Measurements from ENCODE around the gene ALPK3. TPM values are rescaled to one million over a fixed set of nuclear protein-coding genes. Genes with fewer than 3 reads are reported as not detected.

The ALPK3 gene
- polyA plus RNA-seq, 1 experiment, result 0.06 TPM

DNA sequence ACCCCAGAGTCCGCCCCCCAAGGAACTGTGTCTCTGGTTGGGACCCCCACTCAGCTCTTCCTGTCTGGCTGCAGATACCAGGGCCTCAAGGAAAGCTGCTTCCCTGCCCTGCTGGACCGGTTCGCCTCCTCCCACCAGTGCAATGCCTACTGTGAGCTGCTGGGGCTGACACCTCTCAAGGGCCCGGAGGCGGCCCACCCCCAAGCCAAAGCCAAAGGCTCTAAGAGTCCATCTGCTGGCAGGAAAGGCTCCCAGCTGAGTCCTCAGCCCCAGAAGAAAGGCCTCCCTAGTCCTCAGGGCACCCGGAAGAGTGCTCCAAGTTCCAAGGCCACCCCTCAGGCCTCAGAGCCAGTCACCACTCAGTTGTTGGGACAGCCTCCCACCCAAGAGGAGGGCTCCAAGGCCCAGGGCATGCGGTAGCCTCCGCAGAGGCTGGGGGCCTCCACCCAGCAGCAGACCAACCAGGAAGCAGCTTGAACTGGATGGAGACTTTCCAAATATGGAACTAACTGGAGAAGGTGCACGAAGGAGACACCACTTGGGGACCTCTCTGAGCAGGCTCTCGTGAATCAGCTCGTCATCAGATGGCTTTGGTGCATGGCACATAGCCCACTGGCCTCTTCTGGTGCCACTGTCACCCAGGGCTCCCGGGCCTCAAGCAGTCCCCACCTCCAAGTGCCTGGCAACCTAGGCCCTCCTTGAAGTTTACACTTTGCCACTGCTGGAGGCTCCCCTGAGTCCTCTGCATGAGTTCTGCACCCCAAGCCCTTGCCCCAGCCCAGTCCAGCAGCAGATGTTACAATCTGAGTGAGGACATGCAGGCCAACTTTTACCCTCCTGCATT is 51.1 kb downstream of the ALPK3 start:
- Histone ChIP-seq H3K27me3 (ENCODE audit: control insufficient read depth, insufficient read depth, low read length) (0 out of 2 replicates have a peak, but pooled peaks cover 1% of the 10 kb centered on the region), H3K4me3 (ENCODE audit: low read depth, low read length) (no peak overlapping the region), H3K36me3 (ENCODE audit: control insufficient read depth, insufficient read depth, low read length) (no peaks in the 10 kb centered on the region)
- ChIA-PET CTCF (interaction anchor here (1.4 to 1.5 kb wide), 3 partner anchors 9 to 60 kb away, joined by 4 to 10 read pairs (median 6); no protein-coding TSS in a partner anchor), POLR2A (interaction anchor here (0.6 kb wide), 1 partner anchor 25 kb away, joined by 3 read pairs; no protein-coding TSS in a partner anchor)
- no peak for TF ChIP-seq CTCF (IDR thresholded peaks at IDR 0.05; ENCODE audit: insufficient read depth, low read depth, low read length)
- no peak for DNase-seq (ENCODE audit: low read depth)

DNA sequence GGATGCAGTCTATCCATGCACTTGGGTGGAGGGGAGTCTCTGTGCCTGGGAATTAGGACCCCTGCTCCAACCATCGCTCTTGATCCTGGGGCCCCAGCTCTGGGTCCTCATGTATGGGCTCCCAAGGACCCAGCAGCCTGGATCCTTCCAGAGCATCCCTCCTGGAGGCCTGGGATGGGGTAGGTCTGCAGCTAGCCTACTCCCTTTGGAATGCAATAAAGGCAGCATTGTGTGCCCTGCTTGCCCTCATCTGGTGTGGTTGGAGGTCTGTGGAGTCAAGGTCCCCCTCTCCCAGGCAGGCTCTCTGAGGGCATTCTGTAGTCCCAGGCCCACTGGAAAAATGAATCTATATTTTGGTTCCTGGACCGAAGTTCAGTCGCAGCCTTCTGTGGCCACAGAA is 52.4 kb downstream of the ALPK3 start:
- CTCF ChIA-PET, result interaction anchor here (0.6 to 1.4 kb wide), 4 partner anchors 9 to 270 kb away, joined by 4 to 10 read pairs (median 4); no protein-coding TSS in a partner anchor

DNA sequence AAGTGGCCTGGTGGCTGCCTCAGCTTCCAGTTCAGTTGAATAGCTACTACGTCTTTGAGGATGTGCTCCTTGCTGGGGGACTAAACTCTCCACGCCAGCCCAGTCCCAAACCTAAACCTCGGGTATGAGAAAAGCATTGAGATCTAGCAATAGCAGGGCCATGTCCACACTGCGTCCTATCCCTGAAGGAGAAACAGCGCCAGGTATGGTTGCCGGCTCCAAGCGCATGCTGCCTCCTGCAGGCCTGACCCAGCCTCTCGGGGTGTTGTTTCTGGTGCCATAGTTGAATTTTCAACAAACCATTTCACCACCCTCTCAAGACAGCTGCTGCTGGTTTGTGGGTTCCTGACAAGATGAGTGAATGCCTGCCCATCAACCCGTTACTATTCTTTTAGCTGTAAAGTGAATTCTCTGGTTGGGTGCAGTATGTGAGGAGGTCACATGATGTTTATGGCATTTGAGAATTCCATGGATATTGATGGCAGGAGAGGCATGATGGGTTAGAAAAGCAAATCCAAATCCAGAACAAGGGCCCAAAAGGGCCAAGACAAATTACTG is 54.4 kb downstream of the ALPK3 start:
- no peak for DNase-seq (ENCODE audit: low read depth)
- Histone ChIP-seq H3K36me3 (ENCODE audit: control insufficient read depth, insufficient read depth, low read length) (no peaks in the 10 kb centered on the region), H3K4me3 (ENCODE audit: low read depth, low read length) (no peak overlapping the region), H3K27me3 (ENCODE audit: control insufficient read depth, insufficient read depth, low read length) (0 out of 2 replicates have a peak, but pooled peaks cover 1% of the 10 kb centered on the region)
- POLR2A ChIA-PET, result no interaction called here
- TF ChIP-seq CTCF (IDR thresholded peaks at IDR 0.05; ENCODE audit: insufficient read depth, low read depth, low read length), result no peak
- CTCF ChIA-PET, result no interaction called here

More for the DNA sequence above, 52.4 kb downstream of the ALPK3 start:
- Histone ChIP-seq H3K27me3 (ENCODE audit: control insufficient read depth, insufficient read depth, low read length) (0 out of 2 replicates have a peak, but pooled peaks cover 1% of the 10 kb centered on the region), H3K4me3 (ENCODE audit: low read depth, low read length) (no peak overlapping the region), H3K36me3 (ENCODE audit: control insufficient read depth, insufficient read depth, low read length) (no peaks in the 10 kb centered on the region)
- POLR2A ChIA-PET, result no interaction called here
- TF ChIP-seq CTCF (IDR thresholded peaks at IDR 0.05; ENCODE audit: insufficient read depth, low read depth, low read length), result no peak
- no peak for DNase-seq (ENCODE audit: low read depth)

DNA sequence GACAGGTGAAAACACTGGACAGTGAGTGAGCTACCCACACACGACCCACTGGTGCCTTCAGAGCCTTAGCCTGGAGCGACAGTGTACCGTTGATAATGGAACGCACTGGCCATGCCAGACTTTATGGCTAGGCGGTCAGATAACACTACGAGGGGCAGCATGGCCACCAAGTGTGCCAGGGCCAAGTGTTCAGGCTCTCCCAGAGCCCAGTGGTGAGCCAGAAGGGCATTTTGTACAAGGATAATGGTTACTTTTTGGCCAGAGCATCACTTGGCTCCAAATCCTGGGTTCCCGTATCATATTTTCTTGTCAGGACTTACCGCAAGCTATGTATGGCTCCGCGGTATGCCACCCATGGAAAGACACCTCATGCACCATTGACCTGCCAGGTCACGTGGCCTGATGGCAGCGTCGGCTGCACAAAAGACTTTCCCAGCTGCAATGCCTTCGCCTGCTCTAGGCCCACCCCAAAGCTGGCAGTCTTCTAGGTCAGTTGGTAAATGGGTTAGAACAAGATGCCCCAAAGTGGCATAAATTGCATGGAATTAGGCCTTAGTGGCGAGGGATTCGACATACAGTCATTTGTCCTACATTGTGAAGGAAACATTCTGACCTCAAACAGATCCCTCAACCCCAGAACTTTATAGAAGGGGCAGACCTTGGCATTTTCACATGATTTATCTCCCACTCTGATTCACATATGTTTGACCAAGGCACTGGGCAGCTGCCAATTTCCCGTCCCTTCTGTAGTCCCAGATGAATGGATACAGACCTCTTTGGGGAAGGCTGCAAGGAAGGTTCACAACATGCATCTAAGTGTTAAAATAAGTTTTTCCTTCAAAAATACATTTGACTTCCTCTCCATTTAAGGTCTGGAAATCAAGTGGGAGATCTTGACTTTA is 55.1 kb downstream of the ALPK3 start:
- DNase-seq (ENCODE audit: low read depth), result no peak
- CTCF ChIA-PET, result interaction anchor here (0.9 kb wide), 1 partner anchor 10 kb away, joined by 3 read pairs; no protein-coding TSS in a partner anchor

More for the DNA sequence above, 55.1 kb downstream of the ALPK3 start:
- Histone ChIP-seq H3K27me3 (ENCODE audit: control insufficient read depth, insufficient read depth, low read length) (0 out of 2 replicates have a peak, but pooled peaks cover 1% of the 10 kb centered on the region), H3K36me3 (ENCODE audit: control insufficient read depth, insufficient read depth, low read length) (no peaks in the 10 kb centered on the region), H3K4me3 (ENCODE audit: low read depth, low read length) (no peak overlapping the region)
- POLR2A ChIA-PET, result no interaction called here
- no peak for TF ChIP-seq CTCF (IDR thresholded peaks at IDR 0.05; ENCODE audit: insufficient read depth, low read depth, low read length)
